Measurements from ENCODE around the gene RIT1. TPM values are rescaled to one million over a fixed set of nuclear protein-coding genes. Genes with fewer than 3 reads are reported as not detected.
A peak's percentile ranks its signal among the peaks of the same experiment; 100 is the strongest.

The RIT1 gene
- total and polyA plus RNA-seq, 2 of the 8 experiments (the other 6 are each of a cell fraction or from before 2014, with no cell fraction given) = 25.3 to 26.8 TPM

- TF ChIP-seq JUND (IDR thresholded peaks at IDR 0.05; ENCODE audit: low read length) (peak; percentile 29; the same call in 1 of the 2 replicates), RXRA (IDR thresholded peaks at IDR 0.05; ENCODE audit: insufficient read depth, low read depth, low read length) (no peak), POLR2A (IDR thresholded peaks at IDR 0.05; ENCODE audit: control extremely low read depth in 1 of 2, low read depth in 2 of 2, low read length in 2 of 2) (peak; percentile 19 to 81), TBP (IDR thresholded peaks at IDR 0.05; ENCODE audit: low read depth, low read length) (peak; percentile 37; the same call in 1 of the 2 replicates), FOSL1 (IDR thresholded peaks at IDR 0.05; ENCODE audit: insufficient read depth, low read depth, low read length) (no peak), NANOG (IDR thresholded peaks at IDR 0.05; ENCODE audit: insufficient read depth, low read depth, low read length, poor library complexity, severe bottlenecking) (no peak), SAP30 (IDR thresholded peaks at IDR 0.05; ENCODE audit: insufficient read depth, insufficient replicate concordance, low read length) (peak; percentile 82), SIN3A (conservative IDR thresholded peaks at IDR 0.05 in 1 of 2, IDR thresholded peaks at IDR 0.05 in 1 of 2; ENCODE audit: low read depth in 1 of 2, low read length in 2 of 2) (peak in 1 of 2 experiments; percentile 44; a peak in 1 of 4 replicates), MAX (IDR thresholded peaks at IDR 0.05) (peak; percentile 88), RBBP5 (IDR thresholded peaks at IDR 0.05; ENCODE audit: borderline replicate concordance, low read depth, low read length) (peak; percentile 64; the same call in 1 of the 2 replicates), KDM5A (IDR thresholded peaks at IDR 0.05; ENCODE audit: low read length) (peak; percentile 45; the same call in 1 of the 2 replicates), NRF1 (IDR thresholded peaks at IDR 0.05; ENCODE audit: low read depth, low read length) (peak; percentile 37; the same call in 1 of the 2 replicates), SP4 (IDR thresholded peaks at IDR 0.05; ENCODE audit: low read length) (no peak), SRF (IDR thresholded peaks at IDR 0.05; ENCODE audit: low read depth, low read length) (peak; percentile 46; the same call in 1 of the 2 replicates), PHF8 (conservative IDR thresholded peaks at IDR 0.05; ENCODE audit: low read depth, low read length) (peak; percentile 78), CHD1 (IDR thresholded peaks at IDR 0.05; ENCODE audit: low read depth, low read length) (no peak), CREB1 (IDR thresholded peaks at IDR 0.05) (peak; percentile 91), SIRT6 (IDR thresholded peaks at IDR 0.05; ENCODE audit: low read length) (no peak), YY1 (IDR thresholded peaks at IDR 0.05; ENCODE audit: low read depth, low read length) (peak; percentile 98), HDAC2 (IDR thresholded peaks at IDR 0.05; ENCODE audit: borderline replicate concordance in 1 of 2, low read depth in 2 of 2, low read length in 2 of 2) (0 out of 4 replicates have a peak, but pooled peaks of 1 of the 2 experiments have one; percentile 65)
- TF ChIP-seq, protein P1, sequence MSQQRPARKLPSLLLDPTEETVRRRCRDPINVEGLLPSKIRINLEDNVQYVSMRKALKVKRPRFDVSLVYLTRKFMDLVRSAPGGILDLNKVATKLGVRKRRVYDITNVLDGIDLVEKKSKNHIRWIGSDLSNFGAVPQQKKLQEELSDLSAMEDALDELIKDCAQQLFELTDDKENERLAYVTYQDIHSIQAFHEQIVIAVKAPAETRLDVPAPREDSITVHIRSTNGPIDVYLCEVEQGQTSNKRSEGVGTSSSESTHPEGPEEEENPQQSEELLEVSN (IDR thresholded peaks at IDR 0.05) = peak; percentile 40; the same call in 1 of the 2 replicates
Measured at GRCh38 chr1:155856975-155857930, 53.9 kb downstream of the RIT1 start, which contains the start of gene GON4L (continued).
